ENCODE data around the gene KLHL29. TPM values are rescaled to one million over a fixed set of nuclear protein-coding genes. Genes with fewer than 3 reads are reported as not detected.
A peak's percentile ranks its signal among the peaks of the same experiment; 100 is the strongest.

The KLHL29 gene
- total and polyA plus RNA-seq, 2 donors: 1.4 to 2.9 TPM

DNA sequence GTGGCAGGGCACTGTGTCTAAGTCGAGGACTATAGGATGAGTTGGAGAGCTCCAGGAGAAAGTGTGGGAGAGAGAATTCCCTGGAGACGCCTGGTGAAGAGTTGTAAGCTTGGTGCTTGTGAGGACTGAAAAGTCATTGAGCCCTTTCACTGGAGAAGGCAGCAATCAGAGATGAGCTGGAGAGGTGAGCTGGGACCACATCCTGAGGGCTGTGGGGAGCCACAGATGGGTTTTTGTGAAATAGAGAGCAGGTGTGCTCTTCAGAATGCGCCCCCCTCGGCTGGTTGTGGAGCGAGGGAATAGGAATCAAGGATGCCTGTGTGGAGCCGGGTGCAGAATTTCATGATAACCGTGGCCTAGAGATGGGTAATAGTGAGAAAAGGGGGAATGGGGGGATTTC is 224.3 kb downstream of the KLHL29 start:
- DNase-seq (ENCODE audit: low read depth in 6 of 9, low spot score in 9 of 9): no peak
- H3K36me3 ChIP-seq (ENCODE audit: control insufficient read depth in 2 of 2, insufficient read depth in 2 of 2, low read length in 1 of 2): no peaks in the 10 kb centered on the region
- H3K9me3 ChIP-seq (ENCODE audit: control insufficient read depth in 2 of 2, insufficient read depth in 1 of 2, low read length in 1 of 2): peaks cover 0 to 12% of the 10 kb centered on the region in 2 donors
- H3K4me3 ChIP-seq (ENCODE audit: low read length in 2 of 2): no peak overlapping the region
- no peak overlapping the region for H3K27ac ChIP-seq (ENCODE audit: low read depth in 1 of 2, low read length in 1 of 2)
- 80% methylated on average over 7 of the region's 7 CpGs for WGBS
- no peaks in the 10 kb centered on the region for H3K4me1 ChIP-seq (ENCODE audit: control insufficient read depth in 2 of 2, insufficient read depth in 2 of 2, low read length in 2 of 2)
- peaks cover 0 to 2% of the 10 kb centered on the region in 2 donors for H3K27me3 ChIP-seq (ENCODE audit: control insufficient read depth in 2 of 2, insufficient read depth in 1 of 2, low read length in 1 of 2)

DNA sequence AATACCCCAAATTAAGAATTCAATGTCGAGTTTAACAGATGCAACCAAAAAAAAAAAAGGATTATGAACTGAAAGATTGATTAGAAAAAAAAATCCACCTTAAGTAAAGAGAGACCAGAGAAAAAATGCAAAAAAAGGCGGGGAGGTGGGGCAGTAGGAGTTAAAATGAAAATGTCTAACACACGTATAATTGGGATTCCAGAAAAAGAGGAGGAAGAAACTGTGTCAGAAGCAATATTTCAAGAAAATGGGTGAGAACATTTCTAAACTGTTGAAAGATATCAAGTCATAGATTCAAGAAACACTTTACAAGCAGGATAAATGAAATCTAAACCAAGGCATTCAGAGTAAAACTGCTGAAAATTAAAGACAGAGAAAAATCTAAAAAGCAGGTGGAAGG is 226.9 kb downstream of the KLHL29 start:
- 94% methylated on average over 3 of the region's 3 CpGs for WGBS
- H3K9me3 ChIP-seq (ENCODE audit: control insufficient read depth in 2 of 2, insufficient read depth in 1 of 2, low read length in 1 of 2): peaks cover 0 to 9% of the 10 kb centered on the region in 2 donors
- no peak for DNase-seq (ENCODE audit: low read depth in 6 of 9, low spot score in 9 of 9)

DNA sequence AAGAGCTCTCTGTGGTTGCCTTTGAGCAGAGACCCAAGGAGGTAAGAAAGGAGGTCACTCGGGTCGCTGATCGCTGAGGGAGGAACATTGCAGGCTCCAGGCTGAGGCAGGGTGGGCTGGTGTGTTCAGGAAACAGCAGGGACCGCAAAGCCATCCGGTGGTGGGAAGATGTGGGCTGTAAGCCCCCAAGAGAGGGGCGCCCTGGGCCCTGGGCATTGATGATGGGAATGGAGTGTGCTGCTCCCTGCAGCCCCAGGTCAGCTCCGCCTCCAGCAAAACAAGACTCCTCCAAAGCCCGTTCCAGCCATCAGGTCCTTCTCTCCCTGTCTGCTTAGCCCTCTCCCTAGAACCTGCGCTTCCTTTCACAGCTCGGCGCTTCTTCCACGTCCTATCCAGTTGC is 229.7 kb downstream of the KLHL29 start:
- peak in 3 of 9 donors; percentile 4 to 26 (median 13) for DNase-seq (ENCODE audit: low read depth in 6 of 9, low spot score in 9 of 9)
- WGBS: 11% methylated on average over 12 of the region's 12 CpGs
- H3K4me3 ChIP-seq (ENCODE audit: low read length in 2 of 2): no peak overlapping the region
- H3K36me3 ChIP-seq (ENCODE audit: control insufficient read depth in 2 of 2, insufficient read depth in 2 of 2, low read length in 1 of 2): no peaks in the 10 kb centered on the region
- H3K27ac ChIP-seq (ENCODE audit: low read depth in 1 of 2, low read length in 1 of 2): no peak overlapping the region
- peaks cover 6 to 8% of the 10 kb centered on the region in 2 donors for H3K4me1 ChIP-seq (ENCODE audit: control insufficient read depth in 2 of 2, insufficient read depth in 2 of 2, low read length in 2 of 2)
- peaks cover 0 to 5% of the 10 kb centered on the region in 2 donors for H3K9me3 ChIP-seq (ENCODE audit: control insufficient read depth in 2 of 2, insufficient read depth in 1 of 2, low read length in 1 of 2)
- peaks cover 0 to 20% of the 10 kb centered on the region in 2 donors for H3K27me3 ChIP-seq (ENCODE audit: control insufficient read depth in 2 of 2, insufficient read depth in 1 of 2, low read length in 1 of 2)

More for the DNA sequence above, 226.9 kb downstream of the KLHL29 start:
- Histone ChIP-seq H3K36me3 (ENCODE audit: control insufficient read depth in 2 of 2, insufficient read depth in 2 of 2, low read length in 1 of 2) (no peaks in the 10 kb centered on the region), H3K27me3 (ENCODE audit: control insufficient read depth in 2 of 2, insufficient read depth in 1 of 2, low read length in 1 of 2) (peaks cover 0 to 18% of the 10 kb centered on the region in 2 donors), H3K4me3 (ENCODE audit: low read length in 2 of 2) (no peak overlapping the region), H3K4me1 (ENCODE audit: control insufficient read depth in 2 of 2, insufficient read depth in 2 of 2, low read length in 2 of 2) (peaks cover 6 to 8% of the 10 kb centered on the region in 2 donors), H3K27ac (ENCODE audit: low read depth in 1 of 2, low read length in 1 of 2) (no peak overlapping the region)

DNA sequence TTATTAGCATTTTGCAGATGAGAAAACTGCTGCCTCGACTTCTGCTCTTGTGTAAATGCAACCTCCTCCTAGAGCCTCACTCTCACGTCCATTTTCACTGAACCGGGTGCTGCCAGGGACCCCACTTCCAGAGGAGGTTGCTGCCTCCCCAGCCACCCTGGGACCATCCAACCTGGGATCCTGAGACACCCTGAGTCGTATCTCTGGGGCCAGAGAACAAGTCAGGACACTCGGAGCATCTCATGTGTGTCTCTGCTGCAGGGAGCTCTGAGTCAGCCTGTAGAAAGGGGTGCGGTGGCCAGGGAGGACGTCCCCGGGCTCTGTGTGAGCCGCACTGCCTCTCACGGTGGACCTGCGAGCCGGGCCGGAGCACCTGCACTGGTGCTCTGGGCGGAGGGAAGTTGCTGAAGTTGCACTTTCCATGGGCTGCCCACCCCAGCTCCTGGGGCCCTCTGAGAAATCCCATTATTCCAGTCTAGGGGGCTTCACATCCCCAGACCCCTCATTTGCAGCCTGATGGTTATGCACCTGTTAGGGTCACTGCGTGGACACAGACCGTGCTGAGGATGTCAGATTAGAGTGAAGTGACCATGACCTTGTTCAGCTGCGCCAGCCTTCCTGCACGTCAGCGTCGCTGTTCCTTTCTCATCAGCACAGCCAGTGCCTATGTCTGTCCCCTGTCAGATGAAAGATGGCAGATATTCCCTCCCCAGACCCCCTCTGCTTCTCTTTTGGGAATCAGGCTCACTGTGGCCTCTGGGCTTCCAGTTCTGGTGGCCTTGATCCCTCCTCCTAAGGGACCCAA is 230.4 kb downstream of the KLHL29 start:
- DNase-seq (ENCODE audit: low read depth in 6 of 9, low spot score in 9 of 9): no peak
- no peak overlapping the region for H3K27ac ChIP-seq (ENCODE audit: low read depth in 1 of 2, low read length in 1 of 2)

DNA sequence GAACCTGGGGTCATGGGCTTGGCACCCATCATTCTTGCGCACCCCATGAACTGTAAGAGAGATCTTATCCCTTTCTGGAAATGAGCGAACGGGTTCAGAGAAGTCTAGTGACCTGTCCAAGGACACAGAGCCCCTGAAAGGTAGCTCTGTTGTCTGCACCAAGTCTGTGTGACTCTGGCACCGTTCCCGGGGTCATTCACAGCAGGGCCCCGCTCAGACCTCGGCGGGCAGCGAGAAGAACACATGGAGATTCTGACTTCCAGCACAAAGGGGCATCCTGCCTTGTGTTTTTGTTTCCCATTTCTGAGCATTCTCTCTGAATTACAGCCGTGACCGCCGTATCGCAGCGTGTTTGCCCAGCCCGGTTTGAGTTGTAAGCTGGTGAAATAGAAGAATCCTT is 231.7 kb downstream of the KLHL29 start:
- 92% methylated on average over 15 of the region's 15 CpGs for whole genome bisulfite sequencing
- Histone ChIP-seq H3K27ac (ENCODE audit: low read depth in 1 of 2, low read length in 1 of 2) (no peak overlapping the region), H3K36me3 (ENCODE audit: control insufficient read depth in 2 of 2, insufficient read depth in 2 of 2, low read length in 1 of 2) (no peaks in the 10 kb centered on the region), H3K4me3 (ENCODE audit: low read length in 2 of 2) (no peak overlapping the region), H3K9me3 (ENCODE audit: control insufficient read depth in 2 of 2, insufficient read depth in 1 of 2, low read length in 1 of 2) (no peaks in the 10 kb centered on the region), H3K4me1 (ENCODE audit: control insufficient read depth in 2 of 2, insufficient read depth in 2 of 2, low read length in 2 of 2) (peaks cover 6 to 8% of the 10 kb centered on the region in 2 donors), H3K27me3 (ENCODE audit: control insufficient read depth in 2 of 2, insufficient read depth in 1 of 2, low read length in 1 of 2) (peaks cover 0 to 22% of the 10 kb centered on the region in 2 donors)
- no peak for DNase-seq (ENCODE audit: low read depth in 6 of 9, low spot score in 9 of 9)

More for the DNA sequence above, 230.4 kb downstream of the KLHL29 start:
- Histone ChIP-seq H3K4me3 (ENCODE audit: low read length in 2 of 2) (no peak overlapping the region), H3K36me3 (ENCODE audit: control insufficient read depth in 2 of 2, insufficient read depth in 2 of 2, low read length in 1 of 2) (no peaks in the 10 kb centered on the region), H3K27me3 (ENCODE audit: control insufficient read depth in 2 of 2, insufficient read depth in 1 of 2, low read length in 1 of 2) (peaks cover 0 to 20% of the 10 kb centered on the region in 2 donors), H3K4me1 (ENCODE audit: control insufficient read depth in 2 of 2, insufficient read depth in 2 of 2, low read length in 2 of 2) (peaks cover 6 to 8% of the 10 kb centered on the region in 2 donors), H3K9me3 (ENCODE audit: control insufficient read depth in 2 of 2, insufficient read depth in 1 of 2, low read length in 1 of 2) (peaks cover 0 to 5% of the 10 kb centered on the region in 2 donors)
- WGBS: 89% methylated on average over 20 of the region's 20 CpGs

DNA sequence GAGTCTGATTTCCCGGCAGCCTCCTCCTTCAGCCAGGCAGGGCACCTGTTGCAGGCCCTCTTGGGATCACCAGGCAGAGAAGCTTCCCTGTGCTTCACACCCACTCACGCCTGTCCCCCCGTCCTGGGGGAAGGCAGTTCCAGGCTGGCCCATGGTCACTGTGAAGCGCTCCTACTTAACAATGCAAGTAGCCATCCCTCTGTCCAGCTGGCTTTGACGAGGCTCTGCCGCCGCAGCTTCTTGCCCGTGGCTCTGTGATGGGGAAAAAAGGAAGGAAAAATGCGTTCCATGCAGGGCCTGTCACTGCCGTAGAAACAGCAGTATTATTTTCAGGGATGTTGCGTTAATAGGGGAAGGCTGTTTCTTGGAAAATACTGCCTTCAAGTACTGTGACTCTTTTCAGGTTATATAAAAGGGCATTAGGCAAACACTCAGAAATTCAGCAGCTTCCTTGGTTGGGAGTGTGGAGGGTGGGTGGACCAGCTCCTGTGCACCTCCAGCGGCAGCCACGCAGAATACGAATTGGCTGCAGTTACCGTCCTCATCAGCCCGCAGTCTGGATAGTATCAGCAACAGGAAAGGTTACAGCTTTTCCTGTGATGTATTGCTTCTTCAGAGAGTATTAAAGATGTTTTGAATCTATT is 232.3 kb downstream of the KLHL29 start:
- DNase-seq (ENCODE audit: low read depth in 6 of 9, low spot score in 9 of 9): no peak
- Histone ChIP-seq H3K27me3 (ENCODE audit: control insufficient read depth in 2 of 2, insufficient read depth in 1 of 2, low read length in 1 of 2) (peaks cover 0 to 22% of the 10 kb centered on the region in 2 donors), H3K36me3 (ENCODE audit: control insufficient read depth in 2 of 2, insufficient read depth in 2 of 2, low read length in 1 of 2) (no peaks in the 10 kb centered on the region), H3K27ac (ENCODE audit: low read depth in 1 of 2, low read length in 1 of 2) (no peak overlapping the region), H3K4me3 (ENCODE audit: low read length in 2 of 2) (no peak overlapping the region), H3K4me1 (ENCODE audit: control insufficient read depth in 2 of 2, insufficient read depth in 2 of 2, low read length in 2 of 2) (peaks cover 6 to 8% of the 10 kb centered on the region in 2 donors), H3K9me3 (ENCODE audit: control insufficient read depth in 2 of 2, insufficient read depth in 1 of 2, low read length in 1 of 2) (no peaks in the 10 kb centered on the region)
- WGBS: 90% methylated on average over 16 of the region's 16 CpGs

DNA sequence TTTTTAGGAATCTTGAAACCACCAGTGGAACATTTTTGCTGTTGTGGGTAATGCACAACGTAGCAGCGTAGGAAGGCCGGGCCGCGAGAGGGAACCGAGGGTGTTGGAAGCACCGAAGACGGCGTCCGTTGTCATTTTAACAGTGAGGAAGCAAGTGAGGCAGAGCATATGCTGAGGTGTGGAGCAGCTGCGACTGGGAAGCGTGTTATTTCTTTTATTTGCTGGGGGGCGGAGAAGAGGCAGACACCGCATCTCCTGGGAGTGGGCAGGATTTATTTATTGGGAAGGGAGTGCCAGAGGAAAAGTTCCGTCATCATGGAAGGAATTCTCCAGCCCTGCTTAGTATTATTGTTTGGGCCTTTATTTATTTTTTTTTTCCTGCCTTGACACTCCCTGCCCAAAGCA is 232.8 kb downstream of the KLHL29 start:
- WGBS: 95% methylated on average over 15 of the region's 15 CpGs
- no peak for DNase-seq (ENCODE audit: low read depth in 6 of 9, low spot score in 9 of 9)
- Histone ChIP-seq H3K27ac (ENCODE audit: low read depth in 1 of 2, low read length in 1 of 2) (peak overlapping the region in 1 of 2 donors; percentile 13), H3K4me1 (ENCODE audit: control insufficient read depth in 2 of 2, insufficient read depth in 2 of 2, low read length in 2 of 2) (peaks cover 6 to 8% of the 10 kb centered on the region in 2 donors), H3K4me3 (ENCODE audit: low read length in 2 of 2) (no peak overlapping the region), H3K27me3 (ENCODE audit: control insufficient read depth in 2 of 2, insufficient read depth in 1 of 2, low read length in 1 of 2) (peaks cover 0 to 22% of the 10 kb centered on the region in 2 donors), H3K9me3 (ENCODE audit: control insufficient read depth in 2 of 2, insufficient read depth in 1 of 2, low read length in 1 of 2) (no peaks in the 10 kb centered on the region), H3K36me3 (ENCODE audit: control insufficient read depth in 2 of 2, insufficient read depth in 2 of 2, low read length in 1 of 2) (no peaks in the 10 kb centered on the region)

DNA sequence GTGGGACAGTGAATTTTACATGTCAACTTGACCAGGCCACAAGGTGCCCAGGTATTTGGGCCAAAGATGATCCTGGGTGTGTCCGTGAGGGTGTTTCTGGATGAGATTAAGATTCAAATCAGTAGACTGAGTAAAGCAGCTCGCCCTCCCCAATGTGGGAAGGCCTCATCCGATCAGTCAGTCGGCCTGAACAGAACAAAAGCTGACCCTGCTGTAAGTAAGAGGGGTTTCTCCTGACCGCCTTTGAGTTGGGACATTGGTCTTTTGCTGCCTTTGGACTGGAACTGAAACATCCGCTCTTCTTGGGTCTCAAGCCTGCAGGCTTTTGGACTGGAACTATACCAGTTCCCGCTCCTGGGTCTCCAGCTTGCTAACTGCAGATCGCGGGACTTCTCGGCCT is 233.3 kb downstream of the KLHL29 start:
- Histone ChIP-seq H3K4me1 (ENCODE audit: control insufficient read depth in 2 of 2, insufficient read depth in 2 of 2, low read length in 2 of 2) (peaks cover 6 to 8% of the 10 kb centered on the region in 2 donors), H3K36me3 (ENCODE audit: control insufficient read depth in 2 of 2, insufficient read depth in 2 of 2, low read length in 1 of 2) (no peaks in the 10 kb centered on the region), H3K4me3 (ENCODE audit: low read length in 2 of 2) (no peak overlapping the region), H3K9me3 (ENCODE audit: control insufficient read depth in 2 of 2, insufficient read depth in 1 of 2, low read length in 1 of 2) (no peaks in the 10 kb centered on the region), H3K27ac (ENCODE audit: low read depth in 1 of 2, low read length in 1 of 2) (no peak overlapping the region), H3K27me3 (ENCODE audit: control insufficient read depth in 2 of 2, insufficient read depth in 1 of 2, low read length in 1 of 2) (peaks cover 0 to 22% of the 10 kb centered on the region in 2 donors)
- WGBS: 97% methylated on average over 10 of the region's 10 CpGs
- DNase-seq (ENCODE audit: low read depth in 6 of 9, low spot score in 9 of 9): no peak

Measured in thymus (tissue), 11 donors.